Natural killer cell (primary cell): ENCODE measurements around the gene EPHB2. TPM values are rescaled to one million over a fixed set of nuclear protein-coding genes. Genes with fewer than 3 reads are reported as not detected.

ENCODE experiments used
- ATAC-seq, 3 donors: fragments of 150-1000 bp in 2 of 3; fragments of 200-7000 bp in 1 of 3; cut with Tn5 transposase; 1 replicate in 1 of 3; 2 replicates in 2 of 3; pipeline ENCODE4 v1.10.0; 2021; ENCODE audit warnings: mild to moderate bottlenecking in 2 of 3, moderate library complexity in 2 of 3
- DNase-seq, 2 donors: peaks; one replicate each; pipeline versions ENCODE4 v3.0.0 to v3.0.0-alpha.2; 2013 to 2021; ENCODE audit warnings: mixed read lengths in 1 of 2
- H3K27ac ChIP-seq: one replicate; pipeline ENCODE4 v1.5.1; 2013; ENCODE audit warnings: mild to moderate bottlenecking, low read length
- H3K27me3 ChIP-seq: one replicate; pipeline ENCODE4 v1.6.1; 2013; ENCODE audit warnings: low read length; ENCODE audit not compliant: control insufficient read depth, insufficient read depth
- H3K36me3 ChIP-seq: one replicate; pipeline ENCODE4 v1.6.1; 2013; ENCODE audit warnings: low read length; ENCODE audit not compliant: control insufficient read depth, insufficient read depth
- H3K4me1 ChIP-seq: one replicate; pipeline ENCODE4 v1.6.1; 2013; ENCODE audit warnings: low read length; ENCODE audit not compliant: control insufficient read depth, insufficient read depth
- H3K4me3 ChIP-seq: one replicate; pipeline ENCODE4 v1.5.1; 2013; ENCODE audit warnings: low read length
- H3K9me3 ChIP-seq: one replicate; pipeline ENCODE4 v1.6.1; 2013; ENCODE audit warnings: low read length; ENCODE audit not compliant: control insufficient read depth, insufficient read depth
- H3K27ac Mint-ChIP-seq, 2 donors: one replicate each; pipeline ENCODE4 v1.8.0; 2022; ENCODE audit warnings: mild to moderate bottlenecking in 2 of 2, mixed read lengths in 2 of 2, moderate library complexity in 1 of 2
- H3K27me3 Mint-ChIP-seq, 2 donors: one replicate each; pipeline ENCODE4 v1.8.0; 2022; ENCODE audit warnings: low read depth in 2 of 2, mixed read lengths in 2 of 2
- H3K36me3 Mint-ChIP-seq: one replicate; pipeline ENCODE4 v1.8.0; 2022; ENCODE audit warnings: mixed read lengths
- H3K4me1 Mint-ChIP-seq, 2 donors: one replicate each; pipeline ENCODE4 v1.8.0; 2022; ENCODE audit warnings: mixed read lengths in 2 of 2
- H3K4me3 Mint-ChIP-seq: one replicate; pipeline ENCODE4 v1.8.0; 2022; ENCODE audit warnings: mild to moderate bottlenecking, moderate library complexity, mixed read lengths
- H3K9me3 Mint-ChIP-seq, 2 donors: one replicate each; pipeline ENCODE4 v1.8.0; 2022; ENCODE audit warnings: mixed read lengths in 2 of 2
- CTCF ChIP-seq: fragments of 200-600 bp; IDR thresholded peaks from one replicate; pipeline ENCODE4 v1.8.0; 2022; ENCODE audit warnings: antibody characterized with exemption
- WGBS: methylation state at CpG from one replicate; pipeline ENCODE4 v1.1.7; 2013; ENCODE audit warnings: missing lambda C conversion rate; ENCODE audit not compliant: insufficient coverage; 5-methylcytosine and 5-hydroxymethylcytosine counted together
- intact Hi-C: fragments of 100-400 bp; cut with micrococcal nuclease; formaldehyde crosslinking; loops from one replicate; pipeline ENCODE4 v1.14.2; 2022
- total RNA-seq, 4 donors: library from RNA; stranded (reverse); fragments of 120-200 nt in 1 of 4; gene quantifications; one replicate each; pipeline versions ENCODE4 v1.2.3 to v1.2.4, GENCODE V29; 2013 to 2022

The EPHB2 gene
- total RNA-seq, 3 donors from 2014 or later (not counting 1 experiment from before 2014, with no cell fraction given) = 0.14 to 0.23 TPM; not detected in 1

DNA sequence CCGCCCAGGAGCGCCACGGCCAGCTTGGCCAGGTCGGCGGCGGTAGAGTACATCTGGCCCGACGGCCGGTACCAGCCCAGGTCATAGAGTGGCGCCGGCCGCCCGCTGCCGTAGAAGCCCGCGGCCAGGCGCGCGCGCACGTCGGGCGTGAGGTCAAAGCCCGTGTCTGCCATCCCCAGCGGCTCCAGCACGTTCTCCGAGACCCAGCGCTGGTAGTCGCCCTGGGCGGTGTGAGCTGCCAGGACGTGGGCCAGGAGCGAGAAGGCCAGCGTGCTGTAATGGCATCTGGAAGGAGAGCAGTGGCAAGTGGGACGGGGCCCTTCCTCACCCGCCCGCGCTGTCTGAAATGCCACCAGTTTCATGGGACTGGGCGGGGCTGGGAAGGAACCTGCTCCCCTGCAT lies 243.1 kb downstream of the EPHB2 start:
- ATAC-seq (no peak), DNase-seq (no peak)
- intact Hi-C loops = no loop called here
- Mint-ChIP-seq H3K4me1 (no peaks in the 10 kb centered on the region), H3K27ac (no peak overlapping the region), H3K27me3 (peaks cover 16 to 24% of the 10 kb centered on the region in 2 donors), H3K4me3 (no peak overlapping the region), H3K36me3 (no peaks in the 10 kb centered on the region), H3K9me3 (no peaks in the 10 kb centered on the region)
- Histone ChIP-seq H3K36me3 (no peaks in the 10 kb centered on the region), H3K9me3 (no peaks in the 10 kb centered on the region), H3K4me1 (no peaks in the 10 kb centered on the region), H3K27ac (no peak overlapping the region), H3K27me3 (peaks cover 2% of the 10 kb centered on the region), H3K4me3 (no peak overlapping the region)
- TF ChIP-seq CTCF = no peak
- 19% methylated on average over 38 of the region's 38 CpGs for WGBS

DNA sequence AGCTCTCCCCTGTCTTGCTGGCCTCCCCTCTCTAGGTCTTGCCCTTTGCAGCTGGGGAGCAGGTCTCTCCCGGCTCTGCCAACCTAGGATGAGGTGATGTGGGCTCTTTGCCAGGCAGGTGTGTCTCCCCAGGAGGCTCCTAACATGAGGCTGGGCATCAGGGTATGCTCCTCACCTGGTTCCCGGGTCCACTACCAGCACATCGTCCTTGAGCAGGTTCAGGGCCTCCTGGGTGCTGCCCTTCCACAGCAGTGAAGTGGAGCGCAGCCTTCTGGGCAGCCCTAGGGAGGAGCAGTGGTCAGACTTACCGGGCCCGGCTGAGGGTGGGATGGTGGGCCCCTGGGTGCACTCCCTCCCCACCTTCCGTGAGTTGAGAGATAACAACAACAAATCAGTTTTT lies 244.5 kb downstream of the EPHB2 start:
- intact Hi-C loops = no loop called here
- Mint-ChIP-seq H3K9me3 (no peaks in the 10 kb centered on the region), H3K36me3 (no peaks in the 10 kb centered on the region), H3K4me3 (no peak overlapping the region), H3K27me3 (peaks cover 10 to 13% of the 10 kb centered on the region in 2 donors), H3K4me1 (no peaks in the 10 kb centered on the region), H3K27ac (no peak overlapping the region)
- no peaks in the 10 kb centered on the region for H3K36me3 ChIP-seq
- TF ChIP-seq CTCF = no peak
- no peak overlapping the region for H3K4me3 ChIP-seq
- H3K9me3 ChIP-seq = no peaks in the 10 kb centered on the region
- H3K27me3 ChIP-seq = peaks cover 2% of the 10 kb centered on the region
- DNase-seq = no peak
- no peaks in the 10 kb centered on the region for H3K4me1 ChIP-seq
- 85% methylated on average over 7 of the region's 7 CpGs for WGBS
- ATAC-seq = no peak
- no peak overlapping the region for H3K27ac ChIP-seq

- no peak for TF ChIP-seq CTCF
- Histone ChIP-seq H3K4me3 (no peak overlapping the region), H3K4me1 (no peaks in the 10 kb centered on the region), H3K9me3 (no peaks in the 10 kb centered on the region), H3K27me3 (peaks cover 2% of the 10 kb centered on the region), H3K36me3 (no peaks in the 10 kb centered on the region), H3K27ac (no peak overlapping the region)
- Mint-ChIP-seq H3K27ac (no peak overlapping the region), H3K36me3 (no peaks in the 10 kb centered on the region), H3K27me3 (peaks cover 1 to 9% of the 10 kb centered on the region in 2 donors), H3K4me3 (no peak overlapping the region), H3K4me1 (no peaks in the 10 kb centered on the region), H3K9me3 (no peaks in the 10 kb centered on the region)
- DNase-seq (no peak), ATAC-seq (no peak)
- no CpG with 5 or more reads among the region's 3 CpGs for WGBS
- intact Hi-C loops = no loop called here
Observed at GRCh38 chr1:22957066-22957465, 246.4 kb downstream of the EPHB2 start.

DNA sequence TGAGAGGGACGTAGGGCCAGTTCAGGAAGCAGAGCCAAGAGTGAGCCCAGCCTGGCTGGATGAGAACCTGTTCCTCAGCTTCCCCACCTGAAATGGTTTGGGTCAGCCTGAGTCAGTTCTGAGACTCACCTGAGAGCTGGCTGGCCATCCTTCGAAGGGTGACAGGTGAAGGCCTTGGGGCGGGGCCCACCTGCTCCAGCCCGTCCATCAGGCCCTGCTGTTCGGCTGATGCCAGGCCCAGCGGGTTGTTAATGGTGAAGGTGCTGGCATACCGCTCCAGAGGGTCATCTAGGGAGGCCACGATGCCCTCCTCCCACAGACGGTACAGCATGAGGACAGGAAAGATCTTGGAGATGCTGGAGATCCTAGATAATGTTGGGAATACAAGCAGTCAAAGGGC lies 247.9 kb downstream of the EPHB2 start:
- H3K4me3 ChIP-seq = no peak overlapping the region
- 86% methylated on average over 9 of the region's 9 CpGs for WGBS
- no peak for TF ChIP-seq CTCF
- no peak overlapping the region for H3K4me3 Mint-ChIP-seq
- no peaks in the 10 kb centered on the region for H3K4me1 Mint-ChIP-seq
- H3K9me3 Mint-ChIP-seq = no peaks in the 10 kb centered on the region
- intact Hi-C loops = no loop called here
- ATAC-seq = no peak
- no peak overlapping the region for H3K27ac ChIP-seq
- no peaks in the 10 kb centered on the region for H3K4me1 ChIP-seq
- peaks cover 0 to 8% of the 10 kb centered on the region in 2 donors for H3K27me3 Mint-ChIP-seq
- H3K36me3 ChIP-seq = no peaks in the 10 kb centered on the region
- H3K9me3 ChIP-seq = no peaks in the 10 kb centered on the region
- H3K27me3 ChIP-seq = peaks cover 2% of the 10 kb centered on the region
- no peak overlapping the region for H3K27ac Mint-ChIP-seq
- DNase-seq = no peak
- no peaks in the 10 kb centered on the region for H3K36me3 Mint-ChIP-seq
